Fibroblast of skin of scalp (primary cell): Measurements from ENCODE around the gene BOC.

Experiments
- DNase-seq: peaks from one replicate; pipeline ENCODE4 v3.0.0-alpha.2; 2013

The BOC gene

GRCh38 chr3:113250566-113250965 is 39.2 kb downstream of the BOC start:
- DNase-seq = no peak

GRCh38 chr3:113251817-113252216 is 40.5 kb downstream of the BOC start:
- DNase-seq = no peak

GRCh38 chr3:113252553-113252952 is 41.2 kb downstream of the BOC start:
- no peak for DNase-seq

- no peak for DNase-seq
These were observed 42.3 kb downstream of the BOC start for GRCh38 chr3:113253702-113254101.

- DNase-seq = no peak
These were observed 43.0 kb downstream of the BOC start for GRCh38 chr3:113254171-113254947.

- DNase-seq = no peak
These were observed 43.9 kb downstream of the BOC start for GRCh38 chr3:113255100-113255853.

- no peak for DNase-seq
These were observed 44.7 kb downstream of the BOC start for GRCh38 chr3:113255854-113256615.

GRCh38 chr3:113258361-113258760 is 47.0 kb downstream of the BOC start:
- no peak for DNase-seq

- no peak for DNase-seq
These were observed 47.8 kb downstream of the BOC start for GRCh38 chr3:113259196-113259595.

- DNase-seq = no peak
These were observed 49.8 kb downstream of the BOC start for GRCh38 chr3:113261063-113261625.

GRCh38 chr3:113261626-113262303 is 50.4 kb downstream of the BOC start:
- peak; percentile 75 for DNase-seq

- DNase-seq = no peak
These were observed 50.9 kb downstream of the BOC start for GRCh38 chr3:113262304-113262665.

GRCh38 chr3:113263020-113263419 is 51.7 kb downstream of the BOC start:
- DNase-seq = no peak

- DNase-seq = no peak
These were observed 52.4 kb downstream of the BOC start for GRCh38 chr3:113263778-113264177.

GRCh38 chr3:113264283-113265131 is 53.1 kb downstream of the BOC start:
- no peak for DNase-seq

- no peak for DNase-seq
These were observed 53.9 kb downstream of the BOC start for GRCh38 chr3:113265231-113265630.

- no peak for DNase-seq
These were observed 55.4 kb downstream of the BOC start for GRCh38 chr3:113266738-113267137.

GRCh38 chr3:113268311-113268710 is 57.0 kb downstream of the BOC start:
- DNase-seq = no peak

- DNase-seq = no peak
These were observed 57.6 kb downstream of the BOC start for GRCh38 chr3:113268942-113269341.

- DNase-seq = no peak
These were observed 58.3 kb downstream of the BOC start for GRCh38 chr3:113269661-113270060.

- no peak for DNase-seq
These were observed 58.7 kb downstream of the BOC start for GRCh38 chr3:113270068-113270467.
